HEK293T (cell line): Measurements from ENCODE around the gene SETD3.

Source experiments
- FOXA1 ChIP-seq: fragments of 450-650 bp; IDR thresholded peaks from 2 replicates; pipeline ENCODE4 v1.6.1; 2016; ENCODE audit warnings: mild to moderate bottlenecking
- FOXK2 ChIP-seq: fragments of 450-650 bp; IDR thresholded peaks from 2 replicates; pipeline ENCODE4 v1.6.1; 2016; ENCODE audit warnings: mild to moderate bottlenecking
- FOXM1 ChIP-seq: fragments of 450-650 bp; IDR thresholded peaks from 2 replicates; pipeline ENCODE4 v1.6.1; 2017; ENCODE audit warnings: mild to moderate bottlenecking, borderline replicate concordance
- HDGF ChIP-seq: fragments of 450-650 bp; IDR thresholded peaks from 2 replicates; pipeline ENCODE4 v1.6.1; 2017; ENCODE audit warnings: antibody characterized with exemption, borderline replicate concordance
- SP1 ChIP-seq: fragments of 450-650 bp; IDR thresholded peaks from 2 replicates; pipeline ENCODE4 v1.6.1; 2017
- SUZ12 ChIP-seq: fragments of 450-650 bp; IDR thresholded peaks from 2 replicates; pipeline ENCODE4 v1.6.1; 2016; ENCODE audit warnings: mild to moderate bottlenecking
- TARDBP ChIP-seq: fragments of 450-650 bp; IDR thresholded peaks from 2 replicates; pipeline ENCODE4 v1.6.1; 2016
- TF ChIP-seq, protein P1 (sequence below): fragments of 450-650 bp; IDR thresholded peaks from 2 replicates; pipeline ENCODE4 v1.6.1; 2016

DNA sequence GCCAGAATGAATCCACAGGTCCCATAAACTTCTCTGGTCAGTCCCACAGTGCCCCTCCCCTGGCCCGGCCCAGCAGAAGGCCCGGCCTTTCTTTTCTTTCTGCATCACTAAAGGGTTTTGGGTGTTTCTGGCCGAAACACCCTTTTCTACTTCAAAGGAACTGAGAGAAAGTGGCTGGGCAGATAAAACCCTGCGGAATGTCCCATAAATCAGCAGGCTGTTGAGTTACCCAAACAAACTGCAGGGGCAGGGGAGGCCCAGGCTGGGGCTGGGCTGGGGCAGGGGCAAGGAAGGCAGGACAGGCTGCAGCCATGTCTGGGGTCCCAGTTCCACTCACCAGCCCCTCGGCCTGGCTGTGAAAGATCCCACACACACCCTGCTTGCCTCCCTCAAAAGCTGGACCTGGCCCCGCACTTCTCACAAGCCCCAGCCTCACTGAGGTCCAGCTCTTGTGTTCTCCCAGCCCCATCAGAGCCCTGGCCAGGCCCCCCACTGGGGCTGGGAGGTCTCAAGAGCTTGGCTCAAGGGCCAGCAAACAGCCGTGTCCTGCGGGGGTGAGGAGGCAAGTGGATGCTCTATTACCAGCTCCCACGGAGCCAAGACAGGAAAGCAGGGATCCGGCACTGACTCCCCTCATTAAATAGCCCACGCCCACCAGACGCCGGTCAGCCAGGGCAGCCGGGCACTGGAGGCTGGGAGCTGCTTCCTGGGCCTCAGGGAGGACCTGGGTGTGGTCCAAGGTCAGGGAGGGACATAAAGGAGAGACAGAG lies 42.5 kb upstream of the SETD3 start:
- TF ChIP-seq TARDBP = no peak
- TF ChIP-seq SP1 = no peak
- no peak for TF ChIP-seq HDGF
- no peak for TF ChIP-seq SUZ12
- TF ChIP-seq, protein P1, sequence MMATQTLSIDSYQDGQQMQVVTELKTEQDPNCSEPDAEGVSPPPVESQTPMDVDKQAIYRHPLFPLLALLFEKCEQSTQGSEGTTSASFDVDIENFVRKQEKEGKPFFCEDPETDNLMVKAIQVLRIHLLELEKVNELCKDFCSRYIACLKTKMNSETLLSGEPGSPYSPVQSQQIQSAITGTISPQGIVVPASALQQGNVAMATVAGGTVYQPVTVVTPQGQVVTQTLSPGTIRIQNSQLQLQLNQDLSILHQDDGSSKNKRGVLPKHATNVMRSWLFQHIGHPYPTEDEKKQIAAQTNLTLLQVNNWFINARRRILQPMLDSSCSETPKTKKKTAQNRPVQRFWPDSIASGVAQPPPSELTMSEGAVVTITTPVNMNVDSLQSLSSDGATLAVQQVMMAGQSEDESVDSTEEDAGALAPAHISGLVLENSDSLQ = peak; percentile 60; the same call in 1 of the 2 replicates
- TF ChIP-seq FOXM1 = no peak
- no peak for TF ChIP-seq FOXK2
- TF ChIP-seq FOXA1 = no peak
